Ecto neural progenitor cell (in vitro differentiated cells): Measurements from ENCODE around the gene UTS2R.
"Not testable (repeated sequence)": the region's sequence is repeated elsewhere in the genome, so short reads cannot be mapped to it uniquely, and the experiment has no call there.

Source experiments
- DNase-seq: peaks from one replicate; pipeline ENCODE4 v3.0.0-alpha.2; 2018; ENCODE audit warnings: low spot score

UTS2R gene

GRCh38 chr17:82408288-82408937, 36.8 kb downstream of the UTS2R start:
- DNase-seq, result no peak

DNA sequence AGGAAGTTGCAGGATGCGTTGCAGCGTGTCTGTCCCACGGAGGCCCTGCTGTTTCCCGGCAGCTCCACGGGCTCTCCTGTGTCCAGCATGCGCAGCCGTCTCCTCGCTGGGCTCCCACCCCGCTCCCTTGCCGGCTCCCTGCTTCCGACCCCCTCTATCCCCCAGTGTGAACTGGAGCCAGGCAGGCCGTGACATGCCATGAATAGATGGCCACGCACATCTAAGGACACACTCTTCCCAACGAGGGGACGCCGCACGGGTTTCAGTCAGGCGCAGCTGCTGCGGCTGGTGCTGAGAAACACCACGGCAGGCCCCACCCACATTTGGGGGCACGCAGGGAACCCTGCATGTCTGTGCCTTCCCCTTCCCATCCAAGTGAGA, 37.4 kb downstream of the UTS2R start:
- DNase-seq, result no peak

DNA sequence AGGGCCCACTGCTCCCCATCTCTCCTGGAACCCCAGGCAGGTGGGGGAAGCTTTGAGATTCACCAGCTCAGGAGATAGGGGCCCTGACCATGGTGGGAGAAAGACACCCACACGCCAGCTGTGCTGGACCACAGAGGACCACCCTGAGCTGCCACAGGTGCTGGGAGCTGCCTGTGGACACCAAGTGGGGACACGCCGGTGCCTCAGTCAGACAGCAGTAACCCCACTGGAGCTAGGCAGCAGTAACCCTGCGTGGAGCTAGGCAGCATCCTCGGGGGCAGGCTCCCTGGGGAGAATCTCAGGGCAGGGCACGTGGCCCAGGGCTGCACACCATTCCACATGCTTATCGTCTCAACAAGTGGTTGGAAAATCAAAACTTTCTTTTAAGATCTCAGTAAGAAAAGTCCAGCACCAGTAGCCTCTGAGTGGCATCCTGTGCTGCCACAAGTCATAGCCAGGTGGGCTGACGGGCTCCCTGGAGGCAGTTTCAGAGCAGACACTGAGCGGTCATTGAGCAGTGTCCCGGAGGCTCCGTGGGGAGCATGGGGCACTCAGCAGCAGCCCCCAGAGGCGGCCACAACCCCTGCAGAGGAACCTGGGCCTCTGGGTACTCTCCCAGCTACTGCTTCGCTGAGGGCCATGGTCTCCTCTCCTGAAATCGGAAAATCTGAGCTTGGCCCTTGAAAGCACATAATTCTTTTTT, 38.6 kb downstream of the UTS2R start:
- DNase-seq, result no peak

GRCh38 chr17:82411396-82412053, 40.0 kb downstream of the UTS2R start:
- DNase-seq, result no peak

DNA sequence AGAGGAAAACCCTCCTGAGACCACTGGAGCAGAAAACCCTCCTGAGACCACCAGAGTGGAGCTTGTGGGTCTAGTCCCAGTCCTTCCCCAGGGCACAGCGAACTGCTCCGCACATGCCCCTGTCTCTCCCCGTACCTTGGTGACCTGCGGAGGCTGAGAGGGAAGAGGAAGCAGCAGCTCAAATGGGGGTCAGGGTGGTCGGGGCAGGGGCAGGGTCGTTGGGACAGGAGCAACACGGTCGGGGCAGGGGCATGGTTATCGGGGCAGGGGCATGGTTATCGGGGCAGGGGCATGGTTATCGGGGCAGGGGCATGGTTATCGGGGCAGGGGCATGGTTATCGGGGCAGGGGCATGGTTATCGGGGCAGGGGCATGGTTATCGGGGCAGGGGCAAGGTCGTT, 40.5 kb downstream of the UTS2R start:
- DNase-seq, result not testable (repeated sequence)

DNA sequence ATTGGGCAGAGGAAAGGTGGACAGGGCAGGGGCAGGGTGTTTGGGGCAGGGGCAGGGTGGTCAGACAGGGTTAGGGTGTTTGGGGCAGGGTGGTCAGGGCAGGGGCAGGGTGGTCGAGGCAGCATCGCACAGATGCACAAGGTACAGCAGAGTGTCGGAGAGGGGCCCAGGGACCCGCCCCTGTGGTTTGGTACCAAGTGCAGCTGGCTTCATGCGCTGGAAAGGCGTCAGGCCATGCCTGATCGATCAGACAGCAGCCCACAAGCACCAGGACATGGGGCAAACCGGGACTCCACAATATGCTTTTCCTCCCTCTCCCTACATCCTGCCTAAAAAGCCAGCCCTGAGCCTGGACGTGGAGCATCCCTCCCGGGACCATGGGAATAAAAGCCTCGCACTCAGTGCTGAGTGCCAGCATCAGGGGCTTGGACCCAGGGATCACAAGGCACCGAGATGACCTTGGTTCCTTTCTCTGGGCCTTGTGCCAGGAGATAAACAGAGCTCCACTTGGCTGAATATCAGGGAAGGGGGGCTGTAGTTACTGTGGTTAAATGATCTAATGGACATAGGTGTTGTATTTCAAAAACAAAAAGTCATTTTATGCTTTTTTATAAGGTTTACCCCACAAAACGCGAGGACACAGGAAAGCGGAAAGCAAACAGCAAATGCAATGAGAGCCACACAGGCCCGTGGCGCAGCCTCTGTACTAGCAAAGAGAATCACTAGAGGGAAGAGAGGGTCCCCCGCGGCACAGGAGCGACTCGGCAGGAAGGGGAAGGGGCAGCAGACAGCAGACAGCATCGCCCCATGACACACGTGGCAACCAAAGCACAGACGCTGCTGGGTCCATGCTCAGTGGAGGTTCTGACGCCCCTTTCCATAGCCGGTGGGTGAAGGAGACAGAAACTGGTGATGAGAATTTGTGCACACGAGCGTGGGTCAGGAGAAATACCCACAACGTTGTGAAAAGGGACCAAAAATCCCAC, 41.3 kb downstream of the UTS2R start:
- DNase-seq, result no peak

- DNase-seq, result peak; percentile 93
Observed at GRCh38 chr17:82414548-82415281, 43.1 kb downstream of the UTS2R start.

DNA sequence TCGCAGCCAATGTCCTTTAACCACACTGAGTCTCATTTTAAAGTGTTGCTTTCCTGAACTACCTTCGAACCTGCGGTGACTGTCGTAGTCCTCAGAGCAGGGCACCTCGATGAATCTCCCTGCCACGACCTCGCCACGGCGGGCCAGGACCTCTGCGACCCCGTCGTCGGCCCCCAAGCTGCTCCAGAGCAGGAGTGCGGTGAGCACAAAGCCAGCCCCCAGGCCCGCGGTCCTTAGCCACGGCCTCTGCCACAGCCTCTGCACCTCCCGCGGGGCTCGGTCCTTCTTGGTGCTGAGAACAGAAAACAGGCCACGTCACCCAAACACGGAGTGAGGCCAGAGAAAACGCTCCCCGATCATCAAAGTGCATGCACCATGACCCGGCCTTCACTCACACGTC, 43.8 kb downstream of the UTS2R start:
- no peak for DNase-seq

- no peak for DNase-seq
Observed at GRCh38 chr17:82415786-82416185, 44.2 kb downstream of the UTS2R start.

DNA sequence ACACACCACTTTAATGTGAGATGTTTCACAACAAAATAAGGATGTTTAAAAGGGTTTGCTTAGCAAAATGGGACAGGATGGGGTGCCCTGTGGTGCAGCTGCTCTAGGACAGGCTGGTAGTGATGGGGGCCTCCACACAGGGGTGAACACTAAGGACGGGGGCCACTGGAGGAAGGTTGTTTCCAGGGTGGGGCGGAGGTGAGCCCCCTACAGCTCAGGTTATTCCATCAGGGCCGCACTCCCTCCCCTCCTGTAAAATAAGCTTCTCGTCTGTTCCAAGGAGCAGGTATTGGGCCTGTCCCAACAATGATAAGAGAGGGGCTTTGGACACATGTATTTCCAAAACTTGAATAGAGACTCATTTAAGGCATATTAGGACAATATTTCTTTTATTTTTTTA, 44.7 kb downstream of the UTS2R start:
- no peak for DNase-seq

DNA sequence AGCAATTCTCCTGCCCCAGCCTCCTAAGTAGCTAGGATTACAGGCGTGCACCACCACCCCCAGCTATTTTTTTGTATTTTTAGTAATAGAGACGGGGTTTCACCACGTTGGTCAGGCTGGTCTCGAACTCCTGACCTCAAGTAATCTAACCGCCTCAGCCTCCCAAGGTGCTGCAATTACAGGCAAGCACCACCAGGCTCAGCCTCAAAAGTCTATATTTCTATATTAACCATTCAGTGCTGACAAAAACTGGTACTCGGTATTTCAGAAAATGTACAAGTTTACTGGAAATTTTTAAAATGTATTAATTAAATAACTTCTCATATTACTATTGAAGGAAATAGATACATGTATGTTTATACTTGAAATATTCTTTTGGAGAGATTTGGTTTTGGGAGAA, 45.2 kb downstream of the UTS2R start:
- DNase-seq, result no peak

GRCh38 chr17:82418001-82418986, 46.7 kb downstream of the UTS2R start, which contains the start of the genes HEXD and OGFOD3:
Gene HEXD, plus strand, starts transcription at chr17:82418347. Its CDS starts 1,453 bp downstream, at chr17:82419800.
Gene OGFOD3, minus strand, starts transcription at chr17:82418586. Its CDS starts 101 bp downstream, at chr17:82418485.
- DNase-seq, result peak; percentile 97

DNA sequence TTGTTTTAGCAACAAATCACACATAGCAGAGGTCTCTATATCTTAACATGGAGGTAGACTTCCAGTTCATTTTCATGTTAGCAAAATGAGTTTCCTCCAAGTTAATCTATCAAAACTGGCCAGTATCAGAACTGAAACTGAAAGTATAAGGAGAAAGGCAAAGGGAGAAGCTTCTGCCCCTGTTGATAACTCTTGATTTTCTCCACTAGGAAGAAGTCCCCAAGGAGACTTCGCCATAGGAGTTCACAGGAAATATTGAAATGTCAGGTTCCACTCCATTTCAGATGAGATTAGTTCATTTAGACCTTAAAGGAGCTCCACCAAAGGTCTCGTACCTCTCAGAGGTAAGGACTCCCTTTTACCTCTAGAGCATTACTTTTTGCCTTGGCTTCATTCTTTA, 48.0 kb downstream of the UTS2R start:
- DNase-seq, result no peak

GRCh38 chr17:82424001-82424862, 52.7 kb downstream of the UTS2R start:
- no peak for DNase-seq

DNA sequence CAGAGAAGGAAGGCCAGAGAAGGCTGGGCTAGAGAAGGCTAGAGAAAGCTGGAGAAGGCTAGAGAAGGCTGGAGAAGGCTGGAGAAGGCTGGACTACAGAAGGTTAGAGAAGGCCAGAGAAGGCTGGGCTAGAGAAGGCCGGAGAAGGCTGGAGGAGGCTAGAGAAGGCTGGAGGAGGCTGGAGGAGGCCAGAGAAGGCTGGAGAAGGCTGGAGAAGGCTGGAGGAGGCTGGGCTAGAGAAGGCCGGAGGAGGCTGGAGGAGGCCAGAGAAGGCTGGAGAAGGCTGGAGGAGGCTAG, 53.2 kb downstream of the UTS2R start:
- no peak for DNase-seq
